Vein endothelial cell (primary cell): Measurements from ENCODE around the gene OTX2. TPM values are rescaled to one million over a fixed set of nuclear protein-coding genes. Genes with fewer than 3 reads are reported as not detected.

Experiments used
- small RNA-seq: library from RNA; depleted of rRNA; stranded (forward); fragments of <200 nt; gene quantifications from one replicate; pipeline ENCODE3, GENCODE V24; 2012
- total RNA-seq: library from RNA; depleted of rRNA; stranded (reverse); fragments of >200 nt; gene quantifications from 2 replicates; pipeline ENCODE4 v1.2.3, GENCODE V29; 2012

The OTX2 gene
- not detected in 2 replicates for total RNA-seq

DNA sequence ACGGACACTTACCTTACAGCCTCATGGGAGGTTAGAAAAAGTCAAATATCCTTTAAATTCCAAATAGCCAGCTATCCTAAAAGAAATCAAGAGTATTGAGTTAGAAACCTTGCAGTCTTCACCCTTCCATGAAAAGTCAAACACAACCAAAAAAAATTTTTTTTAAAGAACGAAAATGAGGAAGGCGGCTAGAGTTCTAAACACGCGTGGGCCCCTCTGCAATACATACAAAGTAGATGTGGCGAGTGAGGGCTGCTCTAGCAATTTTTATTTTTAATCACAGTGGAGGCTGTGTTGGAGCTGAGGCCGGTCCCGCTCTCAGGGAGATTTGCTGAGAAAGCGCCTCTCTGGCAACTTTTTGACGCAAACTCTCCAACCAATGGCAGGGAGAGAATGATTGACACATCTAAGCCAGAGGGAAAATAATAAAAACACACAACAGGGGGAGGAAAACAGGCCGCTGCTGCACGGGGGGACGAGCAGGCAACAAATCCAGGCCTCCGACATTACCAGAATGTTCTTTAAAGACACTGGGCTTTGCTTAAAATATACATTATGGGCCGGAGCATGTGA, at the start of gene OTX2:
Gene OTX2 (minus strand): TSS at position 333 of the 573 bp plus-strand sequence. CDS start 5,023 bp downstream, outside the sequence.

Small RNA genes within 50 kb of the gene (small RNA-seq; reads per million reads assigned to genes)
- gene RN7SL461P (not detected), gene RNU6-1204P (not detected)

Other genes with a start within 250 kb of the OTX2 start
- 14.0 and 15.5 TPM in 2 replicates for gene TMEM260, start 230.7 kb downstream of the OTX2 start, total RNA-seq